Fibroblast of skin of back (primary cell): ENCODE data around the gene FAM53B.

Source experiments
- DNase-seq: peaks from one replicate; pipeline ENCODE4 v3.0.0-alpha.2; 2013

The FAM53B gene

GRCh38 chr10:124607693-124608092, 136.5 kb downstream of the FAM53B start:
- DNase-seq: no peak

- DNase-seq: no peak
Measured at GRCh38 chr10:124606822-124607221, 137.4 kb downstream of the FAM53B start.

GRCh38 chr10:124605856-124606812, 138.0 kb downstream of the FAM53B start:
- no peak for DNase-seq

- no peak for DNase-seq
Measured at GRCh38 chr10:124605481-124605855, 138.7 kb downstream of the FAM53B start.

- no peak for DNase-seq
Measured at GRCh38 chr10:124605001-124605370, 139.2 kb downstream of the FAM53B start.

GRCh38 chr10:124604214-124605000, 139.8 kb downstream of the FAM53B start:
- no peak for DNase-seq

- no peak for DNase-seq
Measured at GRCh38 chr10:124603376-124604213, 140.6 kb downstream of the FAM53B start.

- no peak for DNase-seq
Measured at GRCh38 chr10:124602646-124603365, 141.4 kb downstream of the FAM53B start.

GRCh38 chr10:124602121-124602561, 142.0 kb downstream of the FAM53B start:
- no peak for DNase-seq

- DNase-seq: no peak
Measured at GRCh38 chr10:124601431-124602120, 142.6 kb downstream of the FAM53B start.

GRCh38 chr10:124601016-124601415, 143.2 kb downstream of the FAM53B start:
- no peak for DNase-seq

GRCh38 chr10:124600051-124600880, 143.9 kb downstream of the FAM53B start:
- DNase-seq: no peak

- DNase-seq: no peak
Measured at GRCh38 chr10:124599588-124600050, 144.6 kb downstream of the FAM53B start.

- DNase-seq: no peak
Measured at GRCh38 chr10:124598773-124599587, 145.2 kb downstream of the FAM53B start.

GRCh38 chr10:124598196-124598595, 146.0 kb downstream of the FAM53B start:
- DNase-seq: no peak

- DNase-seq: no peak
Measured at GRCh38 chr10:124597846-124598165, 146.4 kb downstream of the FAM53B start.

GRCh38 chr10:124596962-124597845, 147.0 kb downstream of the FAM53B start:
- no peak for DNase-seq

GRCh38 chr10:124596116-124596785, 147.9 kb downstream of the FAM53B start:
- DNase-seq: no peak
